HepG2 (cell line): ENCODE data around the gene PRKN. TPM values are rescaled to one million over a fixed set of nuclear protein-coding genes. Genes with fewer than 3 reads are reported as not detected.

Experiments used
- ATAC-seq: fragments of 200-7000 bp; cut with Tn5 transposase; 3 replicates; pipeline ENCODE4 v1.9.1; 2020; ENCODE audit warnings: mild to moderate bottlenecking, moderate library complexity
- BruUV-seq: library from RNA; stranded (reverse); fragments of 400-500 nt; replicated peaks from 2 replicates; lab custom pipeline; 2021; lab: Mats Ljungman, UMichigan
- CTCF ChIA-PET: fragments of 300-600 bp; formaldehyde crosslinking; extraction: SDS; loops from one replicate; lab custom pipeline; 2021; ENCODE audit warnings: low total read pairs, inconsistent platforms, low intra/inter-chr PET ratio; lab: Yijun Ruan, JAX
- POLR2A ChIA-PET: fragments of 350-600 bp; sonication (Branson Sonifier 250); formaldehyde crosslinking; loops from one replicate; lab custom pipeline; 2020; ENCODE audit warnings: antibody characterized with exemption, inconsistent platforms; lab: Yijun Ruan, JAX
- DNase-seq: peaks from one replicate; pipeline ENCODE4 v3.0.0-alpha.2; 2015; ENCODE audit warnings: low spot score
- FAIRE-seq: peaks from 3 replicates; lab custom pipeline; 2011; peaks lifted over from hg19 to GRCh38; lab: Jason Lieb, UNC
- H2AFZ ChIP-seq: one replicate; pipeline ENCODE4 v1.6.1; 2011; ENCODE audit warnings: low read length, inconsistent platforms
- H3K27ac ChIP-seq: fragments of 300-600 bp; 3 replicates; pipeline ENCODE4 v1.8.0; 2011; ENCODE audit warnings: mixed run types, mild to moderate bottlenecking, mixed read lengths, low read length, inconsistent platforms; ENCODE audit not compliant: insufficient read depth; ENCODE audit errors: extremely low read length
- H3K27me3 ChIP-seq, 2 experiments: fragments of 200-600 bp in 1 of 2; 2 replicates in 1 of 2; 3 replicates in 1 of 2; pipeline versions ENCODE4 v1.6.0 to v1.8.0; 2011; ENCODE audit warnings: low read length in 2 of 2, mild to moderate bottlenecking in 2 of 2, moderate library complexity in 2 of 2, inconsistent platforms in 1 of 2; ENCODE audit not compliant: insufficient read depth in 2 of 2, control insufficient read depth in 1 of 2
- H3K36me3 ChIP-seq, 2 experiments: fragments of 200-600 bp in 1 of 2; replicated peaks in 1 of 2; 2 replicates in 1 of 2; 3 replicates in 1 of 2; pipeline versions ENCODE4 v1.5.1 to v1.8.0; 2011; ENCODE audit warnings: low read length in 2 of 2, inconsistent platforms in 1 of 2; ENCODE audit not compliant: insufficient read depth in 2 of 2, control insufficient read depth in 1 of 2
- H3K4me1 ChIP-seq: 2 replicates; pipeline ENCODE4 v1.5.1; 2012; ENCODE audit warnings: low read length, inconsistent platforms; ENCODE audit not compliant: insufficient read depth
- H3K4me2 ChIP-seq: 2 replicates; pipeline ENCODE4 v1.6.0; 2011; ENCODE audit warnings: low read depth, low read length, inconsistent platforms
- H3K4me3 ChIP-seq, 3 experiments: fragments of 200-600 bp in 1 of 3; sonication (generic), shearing (Covaris generic) in 1 of 3; replicated peaks in 1 of 3; 2 replicates each; pipeline ENCODE4 v1.5.1; 2011 to 2016; ENCODE audit warnings: low read length in 3 of 3, inconsistent platforms in 2 of 3, low read depth in 2 of 3, mild to moderate bottlenecking in 2 of 3, control low read depth in 1 of 3, mixed read lengths in 1 of 3; ENCODE audit not compliant: insufficient read depth in 1 of 3
- H3K79me2 ChIP-seq: one replicate; pipeline ENCODE4 v1.6.1; 2011; ENCODE audit warnings: low read length, inconsistent platforms; ENCODE audit not compliant: insufficient read depth
- H3K9ac ChIP-seq: 2 replicates; pipeline ENCODE4 v1.6.0; 2011; ENCODE audit warnings: mild to moderate bottlenecking, low read depth, low read length, inconsistent platforms; ENCODE audit not compliant: insufficient read depth
- H3K9me3 ChIP-seq: 2 replicates; pipeline ENCODE4 v1.5.1; 2012; ENCODE audit warnings: mild to moderate bottlenecking, low read length
- H4K20me1 ChIP-seq: 2 replicates; pipeline ENCODE4 v1.6.0; 2011; ENCODE audit warnings: inconsistent platforms, mild to moderate bottlenecking, low read length, moderate library complexity; ENCODE audit not compliant: insufficient read depth
- CCAR2 ChIP-seq: fragments of 200-400 bp; formaldehyde crosslinking; optimal IDR thresholded peaks from 2 replicates; pipeline ENCODE3; 2018; ENCODE audit warnings: low read depth, mild to moderate bottlenecking, low read length, moderate library complexity
- KAT2B ChIP-seq: fragments of 150-350 bp; IDR thresholded peaks from 2 replicates; pipeline ENCODE4 v1.6.1; 2014; ENCODE audit warnings: low read depth, low read length, borderline replicate concordance
- KLF9 ChIP-seq: IDR thresholded peaks from 2 replicates; pipeline ENCODE4 v1.6.1; 2016; ENCODE audit warnings: low read depth
- MLXIP ChIP-seq: sonication (generic); formaldehyde crosslinking; IDR thresholded peaks from 2 replicates; pipeline ENCODE4 v1.9.0; 2021; ENCODE audit warnings: missing genetic modification reagents, borderline replicate concordance
- SMC3 ChIP-seq: IDR thresholded peaks from 2 replicates; pipeline ENCODE4 v1.6.1; 2011; ENCODE audit warnings: low read length, improper control_type of control experiment
- ZHX2 ChIP-seq, 2 experiments: sonication (generic) in 1 of 2; formaldehyde crosslinking in 1 of 2; IDR thresholded peaks; 2 replicates each; pipeline versions ENCODE4 v1.6.1 to v1.9.0; 2014 to 2022; ENCODE audit warnings: antibody characterized with exemption in 1 of 2, borderline replicate concordance in 1 of 2, inconsistent platforms in 1 of 2, low read depth in 1 of 2, missing genetic modification reagents in 1 of 2
- WGBS: methylation state at CpG from one replicate; pipeline ENCODE4 v1.1.6; 2017; ENCODE audit warnings: low lambda C conversion rate; 5-methylcytosine and 5-hydroxymethylcytosine counted together
- in situ Hi-C: cut with HindIII; loops from 2 replicates; pipeline ENCODE4 v1.10.0; 2017; ENCODE audit warnings: low pct_unique_long_range_greater_than_20kb; ENCODE audit not compliant: extremely low pct_ligation_motif_present
- intact Hi-C: fragments of 100-400 bp; cut with micrococcal nuclease; formaldehyde crosslinking; loops from one replicate; pipeline ENCODE4 v1.10.0; 2022; ENCODE audit not compliant: unreplicated experiment
- polyA plus RNA-seq, 8 experiments: library from polyadenylated mRNA; depleted of rRNA in 3 of 8; stranded (reverse) in 7 of 8; unstranded in 1 of 8; fragments of >200 nt; fragmentation: Illumina TruSeq in 4 of 8; extraction: Trizol in 4 of 8; gene quantifications; 2 replicates each; pipeline versions ENCODE4 v1.2.1 to v1.2.3, GENCODE V29; 2011 to 2016; ENCODE audit warnings: low read depth in 4 of 8, missing spikeins in 1 of 8, mixed read lengths in 1 of 8; ENCODE audit not compliant: insufficient read depth in 1 of 8
- total RNA-seq, 5 experiments: library from RNA; depleted of rRNA; stranded (reverse); fragments of >200 nt; fragmentation: Illumina TruSeq; extraction: Trizol; gene quantifications; 2 replicates each; pipeline ENCODE4 v1.2.3, GENCODE V29; 2016; ENCODE audit warnings: low read depth in 1 of 5

The PRKN gene
- total and polyA plus RNA-seq, 2 of the 13 experiments (the other 11 are each of a cell fraction or from before 2014, with no cell fraction given) = 0.31 to 0.44 TPM

GRCh38 chr6:161459008-161459615 is 1268.5 kb downstream of the PRKN start:
- Histone ChIP-seq H3K9ac (no peak overlapping the region), H4K20me1 (no peaks in the 10 kb centered on the region), H3K4me3 (no peak overlapping the region), H3K4me2 (no peak overlapping the region), H2AFZ (no peak overlapping the region), H3K27ac (no peak overlapping the region), H3K4me1 (no peaks in the 10 kb centered on the region)
- intact Hi-C loops = no loop called here
- ATAC-seq = no peak
- TF ChIP-seq CCAR2 = no peak
- TF ChIP-seq KAT2B = no peak
- TF ChIP-seq ZHX2 (IDR thresholded peaks at IDR 0.05; ENCODE audit: low read depth) = no peak
- no peak for TF ChIP-seq ZHX2 (CRISPR knock-in tag; IDR thresholded peaks at IDR 0.05; ENCODE audit: borderline replicate concordance)
- TF ChIP-seq MLXIP (CRISPR knock-in tag) = no peak
- TF ChIP-seq KLF9 = no peak
- TF ChIP-seq SMC3 = no peak
- TF ChIP-seq, all 625 proteins: peak for 0
- no peaks in the 10 kb centered on the region for H3K9me3 ChIP-seq
- ChIA-PET CTCF (no interaction called here), POLR2A (no interaction called here)
- FAIRE-seq (no peak), DNase-seq (no peak)
- H3K36me3 ChIP-seq = no peaks in the 10 kb centered on the region
- in situ Hi-C loops = no loop called here
- BruUV-seq = no TSS peak
- no peaks in the 10 kb centered on the region for H3K79me2 ChIP-seq
- 0% methylated on average over 1 of the region's 1 CpG for WGBS
- peaks cover 0 to 3% of the 10 kb centered on the region in 2 experiments; a peak in 1 of 5 replicates for H3K27me3 ChIP-seq
